HCT116 (cell line): ENCODE results near the gene KCNS3. TPM values are rescaled to one million over a fixed set of nuclear protein-coding genes. Genes with fewer than 3 reads are reported as not detected.

Source experiments
- ATAC-seq: fragments of 200-7000 bp; cut with Tn5 transposase; 2 replicates; pipeline ENCODE4 v1.9.1; 2020; ENCODE audit warnings: mild to moderate bottlenecking, moderate library complexity
- BruUV-seq: library from RNA; stranded (reverse); fragments of 400-500 nt; replicated peaks from 2 replicates; lab custom pipeline; 2021; lab: Mats Ljungman, UMichigan
- CTCF ChIA-PET: fragments of 300-600 bp; sonication (Branson Sonifier 250); formaldehyde crosslinking; loops from one replicate; lab custom pipeline; 2021; ENCODE audit warnings: antibody characterized with exemption; lab: Charles Lee
- POLR2A ChIA-PET: fragments of 300-600, 350-600 bp; sonication (Branson Sonifier 250); formaldehyde crosslinking; loops from one replicate; lab custom pipeline; 2021; ENCODE audit warnings: antibody characterized with exemption; lab: Charles Lee
- RAD21 ChIA-PET, 2 experiments: fragments of 300-600 bp; sonication (Branson Sonifier 250); formaldehyde crosslinking; loops; one replicate each; lab custom pipeline; 2023; ENCODE audit warnings: low total read pairs in 2 of 2; ENCODE audit not compliant: uncharacterized antibody in 2 of 2, unreplicated experiment in 2 of 2, low non-redundant PET in 1 of 2; lab: Charles Lee
- DNase-seq: peaks from one replicate; pipeline ENCODE4 v3.0.0-alpha.2; 2010; ENCODE audit warnings: low read depth, low spot score
- H2AFZ ChIP-seq: fragments of 200-600 bp; shearing (Covaris generic), sonication (generic); 2 replicates; pipeline ENCODE4 v1.6.1; 2017; ENCODE audit warnings: low read depth, mixed run types, mixed read lengths, antibody characterized with exemption, low read length; ENCODE audit not compliant: poor library complexity, severe bottlenecking
- H3K27ac ChIP-seq: 2 replicates; pipeline ENCODE4 v1.5.1; 2012; ENCODE audit warnings: low read depth, low read length
- H3K27me3 ChIP-seq: fragments of 200-600 bp; sonication (generic); 2 replicates; pipeline ENCODE4 v1.6.1; 2016; ENCODE audit warnings: mixed run types, low read length, mixed read lengths; ENCODE audit not compliant: insufficient read depth
- H3K36me3 ChIP-seq, 2 experiments: fragments of 200-500 bp in 1 of 2; fragments of 200-600 bp in 1 of 2; sonication (Bioruptor generic) in 1 of 2; sonication (generic) in 1 of 2; 2 replicates each; pipeline versions ENCODE4 v1.5.1 to v1.6.1; 2014 to 2016; ENCODE audit warnings: low read length in 2 of 2, inconsistent platforms in 1 of 2, mixed read lengths in 1 of 2, mixed run types in 1 of 2; ENCODE audit not compliant: insufficient read depth in 2 of 2, control insufficient read depth in 1 of 2
- H3K4me1 ChIP-seq, 2 experiments: fragments of 200-600 bp in 1 of 2; sonication (generic) in 1 of 2; 2 replicates each; pipeline versions ENCODE4 v1.5.1 to v1.6.1; 2012 to 2017; ENCODE audit warnings: low read length in 2 of 2, inconsistent platforms in 1 of 2, mild to moderate bottlenecking in 1 of 2, mixed read lengths in 1 of 2, mixed run types in 1 of 2, moderate library complexity in 1 of 2; ENCODE audit not compliant: insufficient read depth in 2 of 2, control insufficient read depth in 1 of 2
- H3K4me2 ChIP-seq: fragments of 200-600 bp; sonication (generic); 2 replicates; pipeline ENCODE4 v1.6.1; 2017; ENCODE audit warnings: mixed run types, low read length, mixed read lengths
- H3K4me3 ChIP-seq, 2 experiments: fragments of 200-600 bp in 1 of 2; sonication (generic) in 1 of 2; replicated peaks in 1 of 2; 2 replicates each; pipeline ENCODE4 v1.5.1; 2011 to 2016; ENCODE audit warnings: low read length in 2 of 2, control low read depth in 1 of 2, low read depth in 1 of 2, mild to moderate bottlenecking in 1 of 2, mixed read lengths in 1 of 2, mixed run types in 1 of 2
- H3K79me2 ChIP-seq: fragments of 200-600 bp; sonication (generic); 2 replicates; pipeline ENCODE4 v1.6.1; 2017; ENCODE audit warnings: mild to moderate bottlenecking, mixed run types, low read length, moderate library complexity, mixed read lengths; ENCODE audit not compliant: insufficient read depth
- H3K9ac ChIP-seq: fragments of 200-600 bp; sonication (generic); 2 replicates; pipeline ENCODE4 v1.6.1; 2016; ENCODE audit warnings: low read length, mixed read lengths
- H3K9me2 ChIP-seq: fragments of 200-600 bp; sonication (generic), shearing (Covaris generic); 2 replicates; pipeline ENCODE4 v1.6.1; 2017; ENCODE audit warnings: mixed run types, mild to moderate bottlenecking, moderate library complexity; ENCODE audit not compliant: insufficient read depth
- H3K9me3 ChIP-seq, 2 experiments: fragments of 200-500 bp in 1 of 2; fragments of 200-600 bp in 1 of 2; sonication (Bioruptor generic) in 1 of 2; sonication (generic) in 1 of 2; 2 replicates each; pipeline ENCODE4 v1.6.1; 2014 to 2017; ENCODE audit warnings: low read length in 2 of 2, mixed read lengths in 2 of 2, inconsistent platforms in 1 of 2, low read depth in 1 of 2, mild to moderate bottlenecking in 1 of 2, mixed run types in 1 of 2, moderate library complexity in 1 of 2; ENCODE audit not compliant: control insufficient read depth in 1 of 2, insufficient read depth in 1 of 2
- H4K20me1 ChIP-seq: fragments of 200-600 bp; sonication (generic), shearing (Covaris generic); 2 replicates; pipeline ENCODE4 v1.6.1; 2017; ENCODE audit warnings: mixed run types, mild to moderate bottlenecking, moderate library complexity; ENCODE audit not compliant: insufficient read depth
- CBX3 ChIP-seq: IDR thresholded peaks from 2 replicates; pipeline ENCODE4 v1.6.1; 2012; ENCODE audit warnings: low read depth
- CTCF ChIP-seq, 3 experiments: fragments of 200-600 bp in 1 of 3; sonication (generic) in 1 of 3; IDR thresholded peaks in 2 of 3; conservative IDR thresholded peaks in 1 of 3; 2 replicates each; pipeline ENCODE4 v1.5.1; 2012 to 2017; ENCODE audit warnings: low read depth in 2 of 3, low read length in 2 of 3, antibody characterized with exemption in 1 of 3, borderline replicate concordance in 1 of 3, control low read depth in 1 of 3, mild to moderate bottlenecking in 1 of 3, mixed read lengths in 1 of 3, mixed run types in 1 of 3, moderate library complexity in 1 of 3; ENCODE audit not compliant: insufficient read depth in 1 of 3
- ELF1 ChIP-seq: IDR thresholded peaks from 2 replicates; pipeline ENCODE4 v1.6.1; 2012; ENCODE audit warnings: low read depth, borderline replicate concordance
- EZH2 ChIP-seq: fragments of 200-600 bp; sonication (generic); IDR thresholded peaks from 2 replicates; pipeline ENCODE4 v1.6.1; 2017; ENCODE audit warnings: antibody characterized with exemption, mixed run types
- POLR2A ChIP-seq: IDR thresholded peaks from 2 replicates; pipeline ENCODE4 v1.7.0; 2011; ENCODE audit warnings: borderline replicate concordance; ENCODE audit not compliant: insufficient read depth, insufficient read length; ENCODE audit errors: extremely low read depth
- POLR2AphosphoS5 ChIP-seq: IDR thresholded peaks from 2 replicates; pipeline ENCODE4 v1.6.1; 2011; ENCODE audit warnings: mild to moderate bottlenecking, low read depth, low read length, moderate library complexity
- RAD21 ChIP-seq: IDR thresholded peaks from 2 replicates; pipeline ENCODE4 v1.6.1; 2012; ENCODE audit warnings: low read depth, mild to moderate bottlenecking
- REST ChIP-seq: IDR thresholded peaks from 2 replicates; pipeline ENCODE4 v1.6.1; 2012; ENCODE audit warnings: low read depth
- SP1 ChIP-seq: IDR thresholded peaks from 2 replicates; pipeline ENCODE4 v1.6.1; 2012; ENCODE audit warnings: low read depth
- TCF7L2 ChIP-seq: IDR thresholded peaks from 2 replicates; pipeline ENCODE4 v1.7.0; 2011; ENCODE audit warnings: borderline replicate concordance, inconsistent platforms; ENCODE audit not compliant: insufficient read depth, insufficient read length; ENCODE audit errors: extremely low read depth
- ZBTB33 ChIP-seq: IDR thresholded peaks from 2 replicates; pipeline ENCODE4 v1.6.1; 2011; ENCODE audit warnings: mild to moderate bottlenecking, low read length, moderate library complexity; ENCODE audit not compliant: insufficient replicate concordance; ENCODE audit errors: extremely low read depth
- ZFX ChIP-seq: fragments of 450-650 bp; IDR thresholded peaks from 2 replicates; pipeline ENCODE4 v1.6.1; 2017
- ZNF274 ChIP-seq: fragments of 200-500 bp; sonication (Bioruptor generic); IDR thresholded peaks from 2 replicates; pipeline ENCODE4 v1.6.1; 2014; ENCODE audit warnings: mild to moderate bottlenecking, low read depth, low read length, inconsistent platforms
- intact Hi-C: fragments of 100-400 bp; cut with micrococcal nuclease; formaldehyde crosslinking; loops from 2 replicates; pipeline ENCODE4 v1.10.0; 2022
- total RNA-seq: library from RNA; stranded (reverse); gene quantifications from one replicate; pipeline ENCODE4 v1.2.1, GENCODE V29; 2021; ENCODE audit not compliant: unreplicated experiment

The KCNS3 gene
- total RNA-seq, 1 experiment from 2014 or later: 5.2 TPM

- TF ChIP-seq ZNF274: no peak
- no peak for TF ChIP-seq ZBTB33
Measured at GRCh38 chr2:17975401-17975800, 96.9 kb downstream of the KCNS3 start (continued).

GRCh38 chr2:17976871-17977746, 98.6 kb downstream of the KCNS3 start:
- H3K27me3 ChIP-seq: peaks cover 12% of the 10 kb centered on the region
- H3K4me2 ChIP-seq: no peak overlapping the region
- H4K20me1 ChIP-seq: no peaks in the 10 kb centered on the region
- no TSS peak for BruUV-seq
- H3K36me3 ChIP-seq: no peaks in the 10 kb centered on the region
- RAD21 ChIA-PET: no interaction called here
- intact Hi-C loops: no loop called here
- no peaks in the 10 kb centered on the region for H3K4me1 ChIP-seq
- H3K9me2 ChIP-seq: no peaks in the 10 kb centered on the region
- no peak overlapping the region for H3K4me3 ChIP-seq
- no peak for DNase-seq
- POLR2A ChIA-PET: no interaction called here
- H3K27ac ChIP-seq: no peak overlapping the region
- no peak for ATAC-seq
- no peaks in the 10 kb centered on the region for H3K9me3 ChIP-seq
- H3K79me2 ChIP-seq: no peaks in the 10 kb centered on the region
- no peak overlapping the region for H2AFZ ChIP-seq
- H3K9ac ChIP-seq: no peak overlapping the region
- CTCF ChIA-PET: no interaction called here
- no peak for TF ChIP-seq ZBTB33
- TF ChIP-seq CTCF (IDR thresholded peaks at IDR 0.05 in 2 of 3, conservative IDR thresholded peaks at IDR 0.05 in 1 of 3; ENCODE audit: borderline replicate concordance in 1 of 3, insufficient read depth in 1 of 3, low read depth in 2 of 3, low read length in 2 of 3): no peak
- no peak for TF ChIP-seq ELF1
- TF ChIP-seq POLR2A: no peak
- no peak for TF ChIP-seq RAD21
- no peak for TF ChIP-seq REST
- no peak for TF ChIP-seq POLR2AphosphoS5
- no peak for TF ChIP-seq TCF7L2
- no peak for TF ChIP-seq CBX3
- no peak for TF ChIP-seq EZH2
- TF ChIP-seq SP1: no peak
- no peak for TF ChIP-seq ZFX
